K562 (cell line): ENCODE measurements around the gene WDR70. TPM values are rescaled to one million over a fixed set of nuclear protein-coding genes. Genes with fewer than 3 reads are reported as not detected.

Source experiments
- ATAC-seq: fragments of 200-7000 bp; cut with Tn5 transposase; 3 replicates; pipeline ENCODE4 v1.9.1; 2020; ENCODE audit warnings: moderate library complexity
- BruUV-seq: library from RNA; stranded (reverse); fragments of 400-500 nt; replicated peaks from 2 replicates; lab custom pipeline; 2021; lab: Mats Ljungman, UMichigan
- CTCF ChIA-PET: fragments of 300-600 bp; formaldehyde crosslinking; extraction: SDS; loops from one replicate; lab custom pipeline; 2021; ENCODE audit warnings: low intra/inter-chr PET ratio; lab: Yijun Ruan, JAX
- POLR2A ChIA-PET: fragments of 300-600, 350-650 bp; sonication (Branson Sonifier 250); formaldehyde crosslinking; extraction: SDS; loops from one replicate; lab custom pipeline; 2021; ENCODE audit warnings: antibody characterized with exemption, inconsistent platforms; lab: Yijun Ruan, JAX
- DNase-seq, 4 experiments: peaks; one replicate each; pipeline versions ENCODE4 v3.0.0 to v3.0.0-alpha.2; 2011 to 2018; ENCODE audit warnings: low spot score in 3 of 4, mixed read lengths in 3 of 4; ENCODE audit errors: extremely low read depth in 1 of 4
- FAIRE-seq: peaks from 2 replicates; lab custom pipeline; 2011; peaks lifted over from hg19 to GRCh38; lab: Jason Lieb, UNC
- H2AFZ ChIP-seq: 2 replicates; pipeline ENCODE4 v1.6.0; 2011; ENCODE audit warnings: low read depth, low read length, control low read depth, inconsistent platforms
- H3K27ac ChIP-seq: fragments of 200-600 bp; 3 replicates; pipeline ENCODE4 v1.8.0; 2011; ENCODE audit warnings: low read depth, mild to moderate bottlenecking, control low read depth, inconsistent platforms, low read length, moderate library complexity, mixed read lengths; ENCODE audit errors: extremely low read depth
- H3K27me3 ChIP-seq, 2 experiments: fragments of 300-600 bp in 1 of 2; 2 replicates in 1 of 2; 3 replicates in 1 of 2; pipeline versions ENCODE4 v1.6.0 to v1.8.0; 2011; ENCODE audit warnings: inconsistent platforms in 2 of 2, low read length in 2 of 2, mild to moderate bottlenecking in 1 of 2, mixed read lengths in 1 of 2, moderate library complexity in 1 of 2; ENCODE audit not compliant: control insufficient read depth in 2 of 2, insufficient read depth in 2 of 2
- H3K36me3 ChIP-seq: fragments of 300-600 bp; 3 replicates; pipeline ENCODE4 v1.8.0; 2011; ENCODE audit warnings: mild to moderate bottlenecking, low read length, inconsistent platforms; ENCODE audit not compliant: control insufficient read depth, insufficient read depth
- H3K4me1 ChIP-seq, 2 experiments: fragments of 200-600 bp in 1 of 2; replicated peaks in 1 of 2; 2 replicates in 1 of 2; 3 replicates in 1 of 2; pipeline versions ENCODE4 v1.5.1 to v1.8.0; 2011; ENCODE audit warnings: inconsistent platforms in 2 of 2, low read length in 2 of 2, mild to moderate bottlenecking in 1 of 2, mixed read lengths in 1 of 2, moderate library complexity in 1 of 2; ENCODE audit not compliant: control insufficient read depth in 2 of 2, insufficient read depth in 2 of 2
- H3K4me2 ChIP-seq: 2 replicates; pipeline ENCODE4 v1.6.1; 2011; ENCODE audit warnings: low read length, control low read depth, inconsistent platforms, mixed read lengths; ENCODE audit not compliant: insufficient read depth
- H3K4me3 ChIP-seq: fragments of 200-600 bp; sonication (generic), shearing (Covaris generic); 2 replicates; pipeline ENCODE4 v1.5.1; 2016; ENCODE audit warnings: control low read depth, inconsistent platforms
- H3K79me2 ChIP-seq: fragments of 200-600 bp; 3 replicates; pipeline ENCODE4 v1.8.0; 2011; ENCODE audit warnings: low read length, inconsistent platforms; ENCODE audit not compliant: control insufficient read depth, insufficient read depth
- H3K9ac ChIP-seq, 2 experiments: 2 replicates each; pipeline versions ENCODE4 v1.6.0 to v1.6.1; 2011; ENCODE audit warnings: low read depth in 2 of 2, low read length in 2 of 2, control low read depth in 1 of 2, inconsistent platforms in 1 of 2, mild to moderate bottlenecking in 1 of 2, mixed read lengths in 1 of 2; ENCODE audit not compliant: insufficient read depth in 1 of 2
- H3K9me1 ChIP-seq: one replicate; pipeline ENCODE4 v1.6.0; 2011; ENCODE audit warnings: inconsistent platforms, mild to moderate bottlenecking, low read length, moderate library complexity; ENCODE audit not compliant: control insufficient read depth, insufficient read depth
- H3K9me3 ChIP-seq: replicated peaks from 2 replicates; pipeline ENCODE4 v1.5.1; 2011; ENCODE audit warnings: low read depth, low read length, inconsistent platforms; ENCODE audit not compliant: control insufficient read depth, insufficient read depth
- H4K20me1 ChIP-seq: replicated peaks from 2 replicates; pipeline ENCODE4 v1.6.1; 2011; ENCODE audit warnings: low read length, inconsistent platforms, mixed read lengths; ENCODE audit not compliant: control insufficient read depth, insufficient read depth
- ATF7 ChIP-seq: fragments of 450-650 bp; IDR thresholded peaks from 2 replicates; pipeline ENCODE4 v1.7.1; 2014; ENCODE audit warnings: mild to moderate bottlenecking, moderate library complexity
- CBX8 ChIP-seq: fragments of 200-600 bp; sonication (generic); IDR thresholded peaks from 2 replicates; pipeline ENCODE4 v1.6.1; 2012; ENCODE audit warnings: borderline replicate concordance, mixed run types, low read depth, mild to moderate bottlenecking, moderate library complexity, mixed read lengths, low read length, control low read depth, inconsistent platforms; ENCODE audit not compliant: poor library complexity, severe bottlenecking; ENCODE audit errors: extremely low read depth
- CC2D1A ChIP-seq: fragments of 450-650 bp; IDR thresholded peaks from 2 replicates; pipeline ENCODE4 v1.6.1; 2017; ENCODE audit warnings: mild to moderate bottlenecking
- DMBX1 ChIP-seq: fragments of 250-450 bp; sonication (Bioruptor Pico); IDR thresholded peaks from 2 replicates; pipeline ENCODE4 v1.8.0; 2022; ENCODE audit warnings: inconsistent platforms, mild to moderate bottlenecking, moderate library complexity, borderline replicate concordance
- HMGXB4 ChIP-seq: sonication (generic); formaldehyde crosslinking; IDR thresholded peaks from 2 replicates; pipeline ENCODE4 v1.8.1; 2023; ENCODE audit warnings: mild to moderate bottlenecking, missing genetic modification reagents
- PHTF2 ChIP-seq: fragments of 250-450 bp; sonication (Bioruptor Pico); IDR thresholded peaks from 2 replicates; pipeline ENCODE4 v1.5.0; 2021; ENCODE audit warnings: mild to moderate bottlenecking
- PTRF ChIP-seq: fragments of 450-650 bp; IDR thresholded peaks from 2 replicates; pipeline ENCODE4 v1.6.1; 2016; ENCODE audit warnings: mild to moderate bottlenecking, missing genetic modification characterization, missing compliant biosample characterization
- RAD21 ChIP-seq, 2 experiments: fragments of 250-450 bp in 1 of 2; fragments of 450-650 bp in 1 of 2; sonication (Bioruptor Pico) in 1 of 2; formaldehyde crosslinking in 1 of 2; IDR thresholded peaks in 1 of 2; conservative IDR thresholded peaks in 1 of 2; 2 replicates each; pipeline versions ENCODE4 v1.4.0 to v1.8.0; 2020 to 2022; ENCODE audit warnings: mild to moderate bottlenecking in 2 of 2, moderate library complexity in 1 of 2
- RBM22 ChIP-seq: fragments of 200-400 bp; formaldehyde crosslinking; IDR thresholded peaks from 2 replicates; pipeline ENCODE4 v1.6.1; 2018; ENCODE audit warnings: low read length, low read depth; ENCODE audit not compliant: poor library complexity, severe bottlenecking
- XRCC3 ChIP-seq: fragments of 450-650 bp; IDR thresholded peaks from 2 replicates; pipeline ENCODE4 v1.6.1; 2017; ENCODE audit warnings: mild to moderate bottlenecking, moderate library complexity
- ZBTB34 ChIP-seq: fragments of 250-450 bp; sonication (Bioruptor Pico); IDR thresholded peaks from 2 replicates; pipeline ENCODE4 v1.8.0; 2021; ENCODE audit warnings: mild to moderate bottlenecking, moderate library complexity
- ZKSCAN8 ChIP-seq: fragments of 200-800 bp; sonication (Bioruptor generic); IDR thresholded peaks from 2 replicates; pipeline ENCODE4 v1.6.1; 2016; ENCODE audit warnings: missing genetic modification characterization, missing compliant biosample characterization
- ZNF282 ChIP-seq: sonication (generic); formaldehyde crosslinking; IDR thresholded peaks from 2 replicates; pipeline ENCODE4 v1.8.1; 2023; ENCODE audit warnings: missing genetic modification reagents
- ZNF3 ChIP-seq: fragments of 250-450 bp; sonication (Bioruptor Pico); IDR thresholded peaks from 2 replicates; pipeline ENCODE4 v1.5.0; 2021; ENCODE audit warnings: mild to moderate bottlenecking, moderate library complexity
- ZNF518B ChIP-seq: fragments of 250-450 bp; sonication (Bioruptor Pico); IDR thresholded peaks from 2 replicates; pipeline ENCODE4 v1.5.0; 2021; ENCODE audit warnings: mild to moderate bottlenecking, moderate library complexity
- WGBS: fragments of 100-300 bp; shearing (Covaris generic); methylation state at CpG from one replicate; pipeline ENCODE4 v1.1.6; 2016; ENCODE audit warnings: low coverage, mixed read lengths; ENCODE audit not compliant: insufficient coverage; ENCODE audit errors: missing lambda C conversion rate; 5-methylcytosine and 5-hydroxymethylcytosine counted together
- in situ Hi-C: fragments of 300-500 bp; cut with MboI; formaldehyde crosslinking; loops from 4 replicates; pipeline ENCODE4 v1.15.0; 2018; ENCODE audit warnings: inconsistent platforms, mixed read lengths
- intact Hi-C: fragments of 100-400 bp; cut with micrococcal nuclease; formaldehyde crosslinking; loops from 2 replicates; pipeline ENCODE4 v1.14.2; 2022
- polyA plus RNA-seq, 8 experiments: library from polyadenylated mRNA; depleted of rRNA in 4 of 8; stranded (reverse) in 5 of 8; unstranded in 3 of 8; fragments of >200 nt; fragmentation: Nextera tagmentation in 2 of 8; fragmentation: Illumina TruSeq in 1 of 8; extraction: Ambion mirVana in 2 of 8; extraction: Trizol in 1 of 8; gene quantifications; 2 replicates each; pipeline versions ENCODE4 v1.2.1 to v1.2.3, GENCODE V29; 2011 to 2014; ENCODE audit warnings: inconsistent platforms in 1 of 8, missing spikeins in 1 of 8
- total RNA-seq, 7 experiments: library from RNA; depleted of rRNA in 6 of 7; stranded (reverse); fragments of >200 nt in 6 of 7; fragmentation: Illumina TruSeq in 2 of 7; extraction: Trizol in 2 of 7; gene quantifications; 2 replicates each; pipeline versions ENCODE4 v1.2.1 to v1.2.3, GENCODE V29; 2011 to 2021; ENCODE audit warnings: low replicate concordance in 1 of 7
- TF ChIP-seq, protein P1 (sequence below): IDR thresholded peaks from 2 replicates; pipeline ENCODE4 v1.6.1; 2011; ENCODE audit not compliant: insufficient read length; ENCODE audit errors: extremely low read depth

The WDR70 gene
- total and polyA plus RNA-seq, 9 of the 15 experiments (the other 6 are each of a cell fraction or from before 2014, with no cell fraction given) = 16.8 to 46.6 (median 38.8) TPM

DNA sequence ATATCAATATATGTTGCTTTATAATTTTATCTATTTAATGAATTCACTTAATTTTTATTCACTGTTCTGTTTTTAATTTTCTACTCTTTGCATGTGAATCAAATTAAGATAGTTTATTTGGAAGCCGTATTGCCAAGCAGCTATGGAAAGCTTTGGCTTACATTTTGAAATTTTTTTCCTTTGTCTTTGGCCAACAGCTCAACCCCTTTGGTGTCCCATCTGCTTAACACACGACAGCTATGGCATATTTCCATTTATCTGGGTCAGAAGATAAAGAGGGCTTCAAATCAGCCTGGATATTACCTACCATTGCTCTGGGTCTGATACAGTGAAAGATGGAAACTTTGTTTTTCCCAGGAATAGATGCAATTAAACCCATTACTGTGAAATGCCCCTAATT, 201.0 kb downstream of the WDR70 start:
- 52% methylated on average over 2 of the region's 2 CpGs for WGBS
- no peak for FAIRE-seq

More for the DNA sequence above, 201.0 kb downstream of the WDR70 start:
- Histone ChIP-seq H3K4me1 (peaks cover 0 to 19% of the 10 kb centered on the region in 2 experiments; a peak in 3 of 5 replicates), H3K79me2 (no peaks in the 10 kb centered on the region), H3K4me3 (no peak overlapping the region), H3K9ac (no peak overlapping the region), H3K36me3 (no peaks in the 10 kb centered on the region), H3K27ac (no peak overlapping the region), H3K9me1 (no peaks in the 10 kb centered on the region), H3K27me3 (no peaks in the 10 kb centered on the region), H4K20me1 (no peaks in the 10 kb centered on the region), H3K4me2 (no peak overlapping the region), H2AFZ (no peak overlapping the region), H3K9me3 (no peaks in the 10 kb centered on the region)
- DNase-seq (no peak), ATAC-seq (no peak)
- in situ Hi-C loops = no loop called here
- ChIA-PET CTCF (no interaction called here), POLR2A (no interaction called here)
- intact Hi-C loops = no loop called here
- TF ChIP-seq RBM22 (no peak), ATF7 (no peak), ZNF3 (no peak), ZNF282 (CRISPR knock-in tag) (no peak), PHTF2 (no peak), DMBX1 (no peak), PTRF (tag) (no peak), ZBTB34 (CRISPR knock-in tag) (no peak), HMGXB4 (no peak), CC2D1A (no peak), ZKSCAN8 (CRISPR knock-in tag) (no peak), CBX8 (no peak), ZNF518B (CRISPR knock-in tag) (no peak), RAD21 (CRISPR knock-in tag; conservative IDR thresholded peaks at IDR 0.05 in 1 of 2, IDR thresholded peaks at IDR 0.05 in 1 of 2) (no peak), XRCC3 (no peak)
- TF ChIP-seq, protein P1, sequence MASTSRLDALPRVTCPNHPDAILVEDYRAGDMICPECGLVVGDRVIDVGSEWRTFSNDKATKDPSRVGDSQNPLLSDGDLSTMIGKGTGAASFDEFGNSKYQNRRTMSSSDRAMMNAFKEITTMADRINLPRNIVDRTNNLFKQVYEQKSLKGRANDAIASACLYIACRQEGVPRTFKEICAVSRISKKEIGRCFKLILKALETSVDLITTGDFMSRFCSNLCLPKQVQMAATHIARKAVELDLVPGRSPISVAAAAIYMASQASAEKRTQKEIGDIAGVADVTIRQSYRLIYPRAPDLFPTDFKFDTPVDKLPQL = no peak
- BruUV-seq = no TSS peak
